ENCODE measurements around the gene KIF9. TPM values are rescaled to one million over a fixed set of nuclear protein-coding genes. Genes with fewer than 3 reads are reported as not detected.

KIF9 gene
- total RNA-seq, 1 experiment from 2014 or later = 13.1 TPM

GRCh38 chr3:47282424-47283192 lies at the start of gene KIF9, which contains the start of gene KLHL18 (continued):
- no peak for TF ChIP-seq RAD21 (IDR thresholded peaks at IDR 0.05; ENCODE audit: low read depth)
- peak; percentile 92 for TF ChIP-seq TCF7L2 (IDR thresholded peaks at IDR 0.05; ENCODE audit: borderline replicate concordance, extremely low read depth, insufficient read depth, insufficient read length)
- TF ChIP-seq JUND (IDR thresholded peaks at IDR 0.05) = no peak
- TF ChIP-seq, protein P1, sequence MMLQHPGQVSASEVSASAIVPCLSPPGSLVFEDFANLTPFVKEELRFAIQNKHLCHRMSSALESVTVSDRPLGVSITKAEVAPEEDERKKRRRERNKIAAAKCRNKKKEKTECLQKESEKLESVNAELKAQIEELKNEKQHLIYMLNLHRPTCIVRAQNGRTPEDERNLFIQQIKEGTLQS (IDR thresholded peaks at IDR 0.05) = no peak
- TF ChIP-seq CEBPB (IDR thresholded peaks at IDR 0.05; ENCODE audit: low read depth) = no peak
- peak; percentile 50; the same call in 1 of the 2 replicates for TF ChIP-seq CBX3 (IDR thresholded peaks at IDR 0.05; ENCODE audit: low read depth)
- TF ChIP-seq, protein P2, sequence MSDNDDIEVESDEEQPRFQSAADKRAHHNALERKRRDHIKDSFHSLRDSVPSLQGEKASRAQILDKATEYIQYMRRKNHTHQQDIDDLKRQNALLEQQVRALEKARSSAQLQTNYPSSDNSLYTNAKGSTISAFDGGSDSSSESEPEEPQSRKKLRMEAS (IDR thresholded peaks at IDR 0.05) = peak; percentile 98
- peak; percentile 82 for TF ChIP-seq POLR2AphosphoS5 (IDR thresholded peaks at IDR 0.05; ENCODE audit: low read depth, low read length)
- peak; percentile 100 for TF ChIP-seq SIN3A (IDR thresholded peaks at IDR 0.05; ENCODE audit: low read depth)

DNA sequence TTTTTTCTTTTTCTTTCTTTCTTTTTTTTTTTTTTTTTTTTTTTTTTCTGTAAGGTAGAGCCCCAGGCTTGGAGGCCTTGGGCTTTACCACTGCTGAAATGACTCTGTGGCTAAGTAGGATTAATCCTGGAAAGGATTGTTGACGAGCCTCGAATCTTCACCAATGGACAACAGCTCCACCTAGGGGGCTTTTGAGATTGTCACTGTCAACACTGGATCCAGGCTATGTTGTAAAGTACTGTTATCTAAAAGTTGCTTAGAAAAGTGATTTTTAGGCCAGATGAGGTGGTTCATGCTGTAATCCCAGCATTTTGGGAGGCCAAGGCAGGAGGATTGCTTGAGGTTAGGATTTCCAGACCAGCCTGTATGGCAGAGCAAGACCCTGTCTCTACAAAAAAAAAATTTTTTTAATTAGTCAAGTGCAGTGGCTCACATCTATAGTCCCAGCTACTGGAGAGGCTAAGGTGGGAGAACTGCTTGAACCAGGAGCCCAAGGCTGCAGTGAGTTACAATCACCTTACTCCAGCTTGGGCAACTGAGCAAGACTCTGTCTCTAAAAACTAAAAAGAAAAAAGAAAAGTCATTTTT lies 41.8 kb upstream of the KIF9 start:
- 0 out of 2 replicates have a peak overlapping the region, but pooled peaks have one; percentile 23 for H3K9ac ChIP-seq (ENCODE audit: low read length)
- TF ChIP-seq RAD21 (IDR thresholded peaks at IDR 0.05; ENCODE audit: low read depth) (peak; percentile 85), SIN3A (IDR thresholded peaks at IDR 0.05; ENCODE audit: low read depth) (no peak)
- TF ChIP-seq, protein P3, sequence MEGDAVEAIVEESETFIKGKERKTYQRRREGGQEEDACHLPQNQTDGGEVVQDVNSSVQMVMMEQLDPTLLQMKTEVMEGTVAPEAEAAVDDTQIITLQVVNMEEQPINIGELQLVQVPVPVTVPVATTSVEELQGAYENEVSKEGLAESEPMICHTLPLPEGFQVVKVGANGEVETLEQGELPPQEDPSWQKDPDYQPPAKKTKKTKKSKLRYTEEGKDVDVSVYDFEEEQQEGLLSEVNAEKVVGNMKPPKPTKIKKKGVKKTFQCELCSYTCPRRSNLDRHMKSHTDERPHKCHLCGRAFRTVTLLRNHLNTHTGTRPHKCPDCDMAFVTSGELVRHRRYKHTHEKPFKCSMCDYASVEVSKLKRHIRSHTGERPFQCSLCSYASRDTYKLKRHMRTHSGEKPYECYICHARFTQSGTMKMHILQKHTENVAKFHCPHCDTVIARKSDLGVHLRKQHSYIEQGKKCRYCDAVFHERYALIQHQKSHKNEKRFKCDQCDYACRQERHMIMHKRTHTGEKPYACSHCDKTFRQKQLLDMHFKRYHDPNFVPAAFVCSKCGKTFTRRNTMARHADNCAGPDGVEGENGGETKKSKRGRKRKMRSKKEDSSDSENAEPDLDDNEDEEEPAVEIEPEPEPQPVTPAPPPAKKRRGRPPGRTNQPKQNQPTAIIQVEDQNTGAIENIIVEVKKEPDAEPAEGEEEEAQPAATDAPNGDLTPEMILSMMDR (IDR thresholded peaks at IDR 0.05 in 2 of 3, conservative IDR thresholded peaks at IDR 0.05 in 1 of 3; ENCODE audit: borderline replicate concordance in 1 of 3, insufficient read depth in 1 of 3, low read depth in 2 of 3, low read length in 2 of 3) = peak; percentile 69 to 85 (median 81)
- H3K36me3 ChIP-seq (ENCODE audit: control insufficient read depth in 1 of 2, insufficient read depth in 2 of 2, low read length in 2 of 2) = peaks cover 3 to 10% of the 10 kb centered on the region in 2 experiments; a peak in 3 of 4 replicates
- no peaks in the 10 kb centered on the region for H4K20me1 ChIP-seq (ENCODE audit: insufficient read depth)
- peaks cover 8 to 20% of the 10 kb centered on the region in 2 experiments for H3K4me1 ChIP-seq (ENCODE audit: control insufficient read depth in 1 of 2, insufficient read depth in 2 of 2, low read length in 2 of 2)
- CTCF ChIA-PET = interaction anchor here (0.6 to 2.1 kb wide), 26 partner anchors 10 to 1601 kb away, joined by 3 to 22 read pairs (median 4); partner anchors contain the start of genes KIF9, KLHL18 and NBEAL2
- no peaks in the 10 kb centered on the region for H3K27me3 ChIP-seq (ENCODE audit: insufficient read depth, low read length)
- 0 out of 2 replicates have a peak overlapping the region, but pooled peaks have one; percentile 15 for H3K27ac ChIP-seq (ENCODE audit: low read depth, low read length)
- no peaks in the 10 kb centered on the region for H3K9me3 ChIP-seq (ENCODE audit: control insufficient read depth in 1 of 2, insufficient read depth in 1 of 2, low read depth in 1 of 2, low read length in 2 of 2)
- POLR2A ChIA-PET = interaction anchor here (0.7 to 1.4 kb wide), 2 partner anchors 130 to 195 kb away, joined by 3 to 4 read pairs; no protein-coding TSS in a partner anchor
- ATAC-seq = peak; percentile 79
- RAD21 ChIA-PET (ENCODE audit: low non-redundant PET in 1 of 2, low total read pairs in 2 of 2, uncharacterized antibody in 2 of 2, unreplicated experiment in 2 of 2) = interaction anchor here (0.6 to 1.1 kb wide), 10 partner anchors 13 to 647 kb away, joined by 3 to 7 read pairs (median 3); no protein-coding TSS in a partner anchor
- no peaks in the 10 kb centered on the region for H3K9me2 ChIP-seq (ENCODE audit: insufficient read depth)
- intact Hi-C loops (cut with micrococcal nuclease) = loop anchor here (1.0 to 10.0 kb wide), 4 partner anchors 74 to 619 kb away; no protein-coding TSS in a partner anchor
- peak; percentile 48 for DNase-seq (ENCODE audit: low read depth, low spot score)
- no TSS peak for BruUV-seq (replicated peaks)
- no peak overlapping the region for H2AFZ ChIP-seq (ENCODE audit: low read depth, low read length, poor library complexity, severe bottlenecking)
- H3K4me3 ChIP-seq (replicated peaks in 1 of 2; ENCODE audit: low read depth in 1 of 2, low read length in 2 of 2) = no peak overlapping the region
- H3K79me2 ChIP-seq (ENCODE audit: insufficient read depth, low read length) = peaks cover 2% of the 10 kb centered on the region; the same call in 1 of the 2 replicates
- peak overlapping the region; percentile 67; the same call in 1 of the 2 replicates for H3K4me2 ChIP-seq (ENCODE audit: low read length)
